Bronchial epithelial cell (primary cell): ENCODE data around the gene RAD51D. TPM values are rescaled to one million over a fixed set of nuclear protein-coding genes. Genes with fewer than 3 reads are reported as not detected.
"Not testable (repeated sequence)": the region's sequence is repeated elsewhere in the genome, so short reads cannot be mapped to it uniquely, and the experiment has no call there.

ENCODE experiments used
- DNase-seq: peaks from one replicate; pipeline ENCODE4 v3.0.0-alpha.2; 2010; ENCODE audit warnings: low read depth
- FAIRE-seq: peaks from 2 replicates; lab custom pipeline; 2011; peaks lifted over from hg19 to GRCh38; lab: Jason Lieb, UNC
- H3K27me3 ChIP-seq: 2 replicates; pipeline ENCODE4 v1.5.1; 2011; ENCODE audit warnings: low read length; ENCODE audit not compliant: control insufficient read depth, insufficient read depth
- H3K36me3 ChIP-seq: 2 replicates; pipeline ENCODE4 v1.5.1; 2011; ENCODE audit warnings: low read length; ENCODE audit not compliant: control insufficient read depth, insufficient read depth
- H3K4me3 ChIP-seq: 2 replicates; pipeline ENCODE4 v1.5.1; 2011; ENCODE audit warnings: mild to moderate bottlenecking, low read depth, low read length, control low read depth
- CTCF ChIP-seq: IDR thresholded peaks from 2 replicates; pipeline ENCODE4 v1.5.1; 2011; ENCODE audit warnings: mild to moderate bottlenecking, moderate library complexity, low read length, control low read depth, inconsistent platforms; ENCODE audit not compliant: insufficient read depth, severe bottlenecking
- total RNA-seq: library from RNA; depleted of rRNA; stranded (reverse); fragments of >200 nt; gene quantifications from 2 replicates; pipeline ENCODE4 v1.2.1, GENCODE V29; 2014

The RAD51D gene
- total RNA-seq, 1 donor from 2014 or later: 2.4 TPM

GRCh38 chr17:35155246-35155645 is 35.6 kb upstream of the RAD51D start:
- FAIRE-seq (no peak), DNase-seq (no peak)
- Histone ChIP-seq H3K36me3 (no peaks in the 10 kb centered on the region), H3K4me3 (no peak overlapping the region), H3K27me3 (no peaks in the 10 kb centered on the region)
- TF ChIP-seq CTCF: no peak

GRCh38 chr17:35154196-35155165 is 34.8 kb upstream of the RAD51D start:
- DNase-seq (no peak), FAIRE-seq (no peak)
- TF ChIP-seq CTCF: no peak
- Histone ChIP-seq H3K4me3 (no peak overlapping the region), H3K27me3 (no peaks in the 10 kb centered on the region), H3K36me3 (no peaks in the 10 kb centered on the region)

- no peaks in the 10 kb centered on the region for H3K36me3 ChIP-seq
- FAIRE-seq (no peak), DNase-seq (no peak)
- no peak overlapping the region for H3K4me3 ChIP-seq
- no peaks in the 10 kb centered on the region for H3K27me3 ChIP-seq
- no peak for TF ChIP-seq CTCF
These were observed 32.9 kb upstream of the RAD51D start for GRCh38 chr17:35152421-35153140.

- FAIRE-seq: not testable (repeated sequence)
These were observed 31.4 kb upstream of the RAD51D start for GRCh38 chr17:35151080-35151479.

GRCh38 chr17:35149941-35150340 is 30.3 kb upstream of the RAD51D start:
- FAIRE-seq (no peak), DNase-seq (no peak)
- H3K36me3 ChIP-seq: no peaks in the 10 kb centered on the region
- no peaks in the 10 kb centered on the region for H3K27me3 ChIP-seq
- TF ChIP-seq CTCF: no peak
- H3K4me3 ChIP-seq: no peak overlapping the region

More at GRCh38 chr17:35151080-35151479, 31.4 kb upstream of the RAD51D start:
- not testable (repeated sequence) for H3K27me3 ChIP-seq, H3K4me3 ChIP-seq, DNase-seq, H3K36me3 ChIP-seq

- Histone ChIP-seq H3K27me3 (no peaks in the 10 kb centered on the region), H3K4me3 (no peak overlapping the region), H3K36me3 (no peaks in the 10 kb centered on the region)
- no peak for TF ChIP-seq CTCF
- FAIRE-seq (no peak), DNase-seq (no peak)
These were observed 28.5 kb upstream of the RAD51D start for GRCh38 chr17:35148144-35148543.
